ENCODE results near the gene DNASE2.
A peak's percentile ranks its signal among the peaks of the same experiment; 100 is the strongest.

- TF ChIP-seq CTCF (IDR thresholded peaks at IDR 0.05) (peak in 5 of 12 donors; percentile 6 to 39 (median 29)), POLR2A (IDR thresholded peaks at IDR 0.05) (no peak)
These were observed 55.8 kb downstream of the DNASE2 start for GRCh38 chr19:12825254-12826131.

All from heart left ventricle (tissue), 13 donors.